Measurements from ENCODE around the gene TRIP13. TPM values are rescaled to one million over a fixed set of nuclear protein-coding genes. Genes with fewer than 3 reads are reported as not detected.

TRIP13 gene
- total RNA-seq, 4 donors from 2014 or later = 1.1 to 1.7 (median 1.3) TPM; not detected in 1

DNA sequence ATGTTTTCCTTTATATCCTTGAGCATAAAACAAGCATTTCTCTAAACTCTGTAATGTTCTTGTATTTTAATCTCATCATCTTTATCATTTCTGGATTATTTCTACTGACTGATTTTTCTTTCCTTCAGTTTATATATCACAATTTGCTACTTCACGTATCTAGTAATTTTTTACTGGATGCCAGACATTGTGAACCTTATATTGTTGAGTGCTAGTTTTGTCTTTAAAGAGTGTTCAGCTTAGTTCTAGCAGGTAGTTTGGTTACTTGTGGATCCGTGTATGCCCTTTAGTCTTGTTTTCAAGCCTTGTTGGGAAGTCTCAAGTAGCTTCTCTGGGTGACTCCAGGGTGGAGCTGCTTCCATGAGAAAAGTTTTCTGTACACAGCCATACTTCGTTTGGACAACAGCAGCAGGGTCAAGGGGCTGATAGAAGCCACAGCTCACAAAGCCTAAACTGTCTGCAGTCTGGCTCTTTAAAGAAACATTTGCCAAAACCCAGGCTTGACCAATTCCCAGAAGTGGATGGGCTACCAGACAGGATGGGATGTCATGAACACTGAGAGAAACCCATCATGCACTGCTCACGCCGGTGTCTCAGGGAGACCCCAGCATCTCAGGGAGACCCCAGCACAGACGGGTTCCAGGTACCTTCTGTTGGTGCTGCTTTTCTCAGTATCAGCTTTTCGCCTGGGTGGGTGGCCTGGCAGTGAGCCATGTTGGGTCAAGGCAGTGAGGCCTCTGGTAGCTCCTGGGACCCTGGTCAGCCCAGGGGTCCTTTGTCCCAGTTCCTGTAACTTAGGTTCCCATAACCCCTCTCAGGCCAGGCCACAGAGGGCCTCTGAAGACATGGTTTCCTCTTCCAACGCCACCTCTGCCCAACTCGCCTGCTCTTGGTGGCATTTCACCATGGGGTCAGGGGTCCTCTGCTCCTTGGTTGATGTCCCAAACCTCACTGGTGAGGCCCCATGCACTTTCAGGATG lies 29.1 kb downstream of the TRIP13 start:
- Histone ChIP-seq H3K27me3 (peaks cover 3% of the 10 kb centered on the region), H3K9me3 (no peaks in the 10 kb centered on the region), H3K27ac (no peak overlapping the region), H3K36me3 (no peaks in the 10 kb centered on the region), H3K4me1 (peaks cover 7% of the 10 kb centered on the region in 2 donors), H3K4me3 (replicated peaks in 1 of 3) (no peak overlapping the region)
- TF ChIP-seq, protein P1, sequence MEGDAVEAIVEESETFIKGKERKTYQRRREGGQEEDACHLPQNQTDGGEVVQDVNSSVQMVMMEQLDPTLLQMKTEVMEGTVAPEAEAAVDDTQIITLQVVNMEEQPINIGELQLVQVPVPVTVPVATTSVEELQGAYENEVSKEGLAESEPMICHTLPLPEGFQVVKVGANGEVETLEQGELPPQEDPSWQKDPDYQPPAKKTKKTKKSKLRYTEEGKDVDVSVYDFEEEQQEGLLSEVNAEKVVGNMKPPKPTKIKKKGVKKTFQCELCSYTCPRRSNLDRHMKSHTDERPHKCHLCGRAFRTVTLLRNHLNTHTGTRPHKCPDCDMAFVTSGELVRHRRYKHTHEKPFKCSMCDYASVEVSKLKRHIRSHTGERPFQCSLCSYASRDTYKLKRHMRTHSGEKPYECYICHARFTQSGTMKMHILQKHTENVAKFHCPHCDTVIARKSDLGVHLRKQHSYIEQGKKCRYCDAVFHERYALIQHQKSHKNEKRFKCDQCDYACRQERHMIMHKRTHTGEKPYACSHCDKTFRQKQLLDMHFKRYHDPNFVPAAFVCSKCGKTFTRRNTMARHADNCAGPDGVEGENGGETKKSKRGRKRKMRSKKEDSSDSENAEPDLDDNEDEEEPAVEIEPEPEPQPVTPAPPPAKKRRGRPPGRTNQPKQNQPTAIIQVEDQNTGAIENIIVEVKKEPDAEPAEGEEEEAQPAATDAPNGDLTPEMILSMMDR (IDR thresholded peaks at IDR 0.05) = no peak
- no peak for TF ChIP-seq POLR2A (IDR thresholded peaks at IDR 0.05)
- 88 to 90% methylated on average over 9 of the region's 9 CpGs for WGBS, 2 donors
- intact Hi-C loops (cut with DNase I) = loop anchor here (5.0 kb wide), 1 partner anchor 251 kb away; no protein-coding TSS in a partner anchor
- no peak for DNase-seq

DNA sequence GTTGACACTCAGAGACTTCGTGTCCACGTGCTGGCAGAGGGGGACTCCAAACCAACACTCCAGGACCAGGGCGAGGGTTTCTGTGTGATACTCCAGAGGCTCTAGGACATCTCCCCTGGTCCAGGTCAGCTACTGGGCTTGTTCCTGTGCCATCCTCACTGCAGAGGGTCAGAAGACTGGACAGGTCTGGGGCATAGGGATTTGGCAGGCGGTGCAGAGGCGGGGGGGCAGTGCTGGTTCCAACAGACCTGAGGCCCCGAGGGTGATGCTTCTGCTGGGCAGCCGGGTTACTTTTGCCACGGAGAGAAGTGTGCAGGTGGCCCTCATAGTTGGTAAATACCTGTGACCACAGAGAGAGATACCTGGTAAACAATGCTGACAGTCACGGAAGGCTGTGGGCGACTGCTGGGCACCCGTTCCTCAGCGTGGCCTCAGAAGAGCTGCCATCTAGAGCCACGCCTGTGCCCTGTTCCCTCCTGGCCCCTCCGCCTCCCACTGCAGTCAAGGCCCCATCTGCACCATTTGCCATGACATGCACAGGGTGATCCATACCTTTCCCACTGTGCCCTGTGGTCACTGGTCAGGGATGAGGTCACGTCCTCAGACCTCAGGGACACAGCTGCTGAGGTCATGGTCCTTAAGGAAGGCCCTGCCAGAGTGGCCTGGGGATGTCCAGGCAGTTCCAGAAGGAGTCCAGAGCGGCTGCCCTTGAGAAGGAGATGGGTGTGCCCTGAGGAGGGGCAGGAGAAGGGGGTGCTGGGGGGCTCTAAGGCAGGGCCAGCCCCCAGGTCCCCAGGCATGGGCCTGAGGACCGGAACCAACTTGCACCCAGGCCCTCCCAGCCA lies 30.0 kb downstream of the TRIP13 start:
- H3K4me1 ChIP-seq = peaks cover 10 to 11% of the 10 kb centered on the region in 2 donors
- WGBS, 2 donors = 87 to 92% methylated on average over 9 to 16 of the region's 17 CpGs
- TF ChIP-seq, protein P1 (IDR thresholded peaks at IDR 0.05) = no peak
- no peak for TF ChIP-seq POLR2A (IDR thresholded peaks at IDR 0.05)
- no peak overlapping the region for H3K27ac ChIP-seq
- no peak for DNase-seq
- H3K36me3 ChIP-seq = no peaks in the 10 kb centered on the region
- H3K4me3 ChIP-seq (replicated peaks in 1 of 3) = no peak overlapping the region
- intact Hi-C loops (cut with DNase I) = loop anchor here (5.0 kb wide), 1 partner anchor 250 kb away; no protein-coding TSS in a partner anchor
- H3K27me3 ChIP-seq = peaks cover 3% of the 10 kb centered on the region
- H3K9me3 ChIP-seq = no peaks in the 10 kb centered on the region

DNA sequence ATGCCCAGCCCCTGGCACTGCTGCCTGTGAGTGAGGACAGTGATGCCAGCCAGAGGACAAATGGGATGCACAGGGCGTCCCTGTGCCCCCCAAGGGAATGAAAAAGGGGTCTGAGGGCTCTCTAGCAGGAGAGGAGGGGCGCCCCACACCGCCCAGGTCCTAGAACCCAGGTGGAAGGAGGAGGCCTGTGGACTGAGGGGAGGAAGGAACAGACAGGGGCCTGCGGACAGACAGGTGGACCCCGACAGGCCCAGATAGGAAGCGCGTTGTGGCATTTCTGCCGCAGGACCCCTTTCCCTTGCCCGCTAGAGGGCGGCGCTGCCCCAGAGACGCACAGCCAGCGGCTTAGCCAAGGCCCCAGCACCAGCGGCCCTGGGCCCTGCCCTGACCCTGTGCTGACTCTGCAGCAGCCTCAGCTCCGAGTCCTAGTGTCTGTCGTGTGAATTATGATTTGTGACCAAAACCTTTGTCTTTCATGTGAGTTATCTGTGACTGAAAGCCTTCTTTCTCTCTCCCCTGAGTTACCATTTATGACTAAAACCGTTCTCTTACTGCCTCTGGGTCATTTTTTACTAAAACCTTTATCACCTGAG lies 30.7 kb downstream of the TRIP13 start:
- Histone ChIP-seq H3K9me3 (no peaks in the 10 kb centered on the region), H3K27me3 (peaks cover 3% of the 10 kb centered on the region), H3K4me3 (replicated peaks in 1 of 3) (no peak overlapping the region), H3K27ac (no peak overlapping the region), H3K36me3 (no peaks in the 10 kb centered on the region), H3K4me1 (peaks cover 10 to 11% of the 10 kb centered on the region in 2 donors)
- peak; percentile 79 for DNase-seq
- TF ChIP-seq POLR2A (IDR thresholded peaks at IDR 0.05) = no peak
- TF ChIP-seq, protein P1 (IDR thresholded peaks at IDR 0.05) = peak; percentile 51 to 88 (median 70)
- intact Hi-C loops (cut with DNase I) = loop anchor here (5.0 kb wide), 1 partner anchor 249 kb away; no protein-coding TSS in a partner anchor
- WGBS, 2 donors = 18 to 25% methylated on average over 14 to 16 of the region's 17 CpGs

DNA sequence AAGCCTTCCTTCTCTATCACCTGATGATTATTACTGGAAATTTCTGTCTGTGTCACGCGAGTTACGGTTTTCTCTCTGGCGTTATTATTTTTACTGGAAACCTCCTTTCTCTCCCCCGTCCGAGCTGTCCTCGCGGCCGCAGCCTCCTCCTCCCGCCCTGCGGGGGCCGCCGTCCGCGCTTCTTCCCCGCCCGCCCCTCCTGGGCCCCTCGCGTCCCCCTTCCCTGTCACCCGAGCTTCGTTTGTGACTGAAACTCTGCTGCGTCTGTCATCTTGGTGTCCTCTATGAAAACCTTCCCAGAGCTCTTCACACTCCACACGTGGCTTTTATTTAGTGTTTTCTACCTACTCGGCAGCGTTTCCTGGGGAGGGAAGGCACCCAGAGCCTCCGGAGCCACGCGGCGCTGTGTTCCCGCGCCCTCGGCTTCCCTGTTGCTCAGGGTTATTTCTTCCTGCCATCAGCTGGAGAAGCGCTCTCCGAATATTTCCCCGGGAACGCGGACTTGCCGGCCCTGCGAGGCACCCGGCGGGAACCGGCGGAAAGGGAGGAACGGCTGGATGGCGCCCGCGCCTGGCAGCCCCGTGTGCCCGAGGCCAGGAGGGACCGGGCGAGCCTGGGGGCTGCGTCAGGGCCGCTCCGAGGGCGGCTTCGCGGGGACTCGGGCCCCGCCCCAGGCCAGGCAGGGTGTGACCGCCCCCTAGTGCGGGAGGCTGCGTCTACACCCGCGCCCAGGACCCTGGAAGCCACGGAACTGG lies 33.9 kb downstream of the TRIP13 start:
- TF ChIP-seq, protein P1 (IDR thresholded peaks at IDR 0.05) = peak in 1 of 6 experiments; percentile 34
- TF ChIP-seq POLR2A (IDR thresholded peaks at IDR 0.05) = no peak
- Histone ChIP-seq H3K27ac (no peak overlapping the region), H3K4me3 (replicated peaks in 1 of 3) (peak overlapping the region in 1 of 3 donors; percentile 10), H3K4me1 (peaks cover 10 to 11% of the 10 kb centered on the region in 2 donors), H3K36me3 (no peaks in the 10 kb centered on the region), H3K27me3 (peaks cover 3% of the 10 kb centered on the region), H3K9me3 (no peaks in the 10 kb centered on the region)
- intact Hi-C loops (cut with DNase I) = no loop called here
- peak; percentile 38 to 43 for DNase-seq
- 7 to 9% methylated on average over 29 to 32 of the region's 65 CpGs for WGBS, 2 donors

Data from thyroid gland (tissue), 4 donors.